Mesenchymal stem cell (in vitro differentiated cells and primary cell): ENCODE results near the gene CAMSAP2.

Source experiments
- DNase-seq: peaks from one replicate; pipeline ENCODE4 v3.0.0-alpha.2; 2013
- H2AFZ ChIP-seq: one replicate; pipeline ENCODE4 v1.6.1; 2013; ENCODE audit warnings: low read depth, mild to moderate bottlenecking, control low read depth, inconsistent platforms, low read length, moderate library complexity
- H2AK5ac ChIP-seq: 2 replicates; pipeline ENCODE4 v1.6.1; 2013; ENCODE audit warnings: low read length, moderate library complexity, mild to moderate bottlenecking, inconsistent platforms; ENCODE audit not compliant: severe bottlenecking
- H2BK120ac ChIP-seq: one replicate; pipeline ENCODE4 v1.6.1; 2013; ENCODE audit warnings: low read depth, mild to moderate bottlenecking, inconsistent platforms, low read length, moderate library complexity
- H2BK12ac ChIP-seq, 2 experiments: one replicate each; pipeline ENCODE4 v1.6.1; 2013; ENCODE audit warnings: inconsistent platforms in 2 of 2, low read length in 2 of 2, mild to moderate bottlenecking in 2 of 2, moderate library complexity in 2 of 2, control low read depth in 1 of 2
- H2BK15ac ChIP-seq: one replicate; pipeline ENCODE4 v1.6.1; 2013; ENCODE audit warnings: mild to moderate bottlenecking, low read depth, inconsistent platforms; ENCODE audit not compliant: poor library complexity, severe bottlenecking
- H2BK5ac ChIP-seq: 2 replicates; pipeline ENCODE4 v1.6.1; 2013; ENCODE audit warnings: low read depth, mild to moderate bottlenecking, low read length, control low read depth, inconsistent platforms; ENCODE audit not compliant: poor library complexity, severe bottlenecking
- H3K14ac ChIP-seq, 2 experiments: one replicate each; pipeline ENCODE4 v1.6.1; 2013; ENCODE audit warnings: inconsistent platforms in 2 of 2, low read length in 2 of 2, control low read depth in 1 of 2, mild to moderate bottlenecking in 1 of 2, moderate library complexity in 1 of 2
- H3K18ac ChIP-seq, 2 experiments: one replicate each; pipeline ENCODE4 v1.6.1; 2013; ENCODE audit warnings: inconsistent platforms in 2 of 2, low read length in 2 of 2, control low read depth in 1 of 2, low read depth in 1 of 2, mild to moderate bottlenecking in 1 of 2
- H3K23ac ChIP-seq, 2 experiments: one replicate each; pipeline ENCODE4 v1.6.1; 2013; ENCODE audit warnings: inconsistent platforms in 2 of 2, low read length in 2 of 2, mild to moderate bottlenecking in 2 of 2, moderate library complexity in 2 of 2, control low read depth in 1 of 2
- H3K27ac ChIP-seq: 2 replicates; pipeline ENCODE4 v1.5.1; 2013; ENCODE audit warnings: mild to moderate bottlenecking, moderate library complexity, low read length, control low read depth, inconsistent platforms; ENCODE audit not compliant: poor library complexity, severe bottlenecking
- H3K27me3 ChIP-seq, 2 experiments: 2 replicates each; pipeline versions ENCODE4 v1.6.1 to v1.7.0; 2013; ENCODE audit warnings: low read length in 2 of 2, mild to moderate bottlenecking in 2 of 2, moderate library complexity in 2 of 2, control low read depth in 1 of 2, inconsistent platforms in 1 of 2; ENCODE audit not compliant: control insufficient read depth in 1 of 2, insufficient read depth in 1 of 2
- H3K36me3 ChIP-seq, 2 experiments: 2 replicates each; pipeline versions ENCODE4 v1.6.1 to v1.7.0; 2013; ENCODE audit warnings: low read length in 2 of 2, control low read depth in 1 of 2, inconsistent platforms in 1 of 2, low read depth in 1 of 2, mild to moderate bottlenecking in 1 of 2; ENCODE audit not compliant: insufficient read depth in 2 of 2, control insufficient read depth in 1 of 2
- H3K4ac ChIP-seq, 2 experiments: one replicate each; pipeline ENCODE4 v1.6.1; 2013; ENCODE audit warnings: inconsistent platforms in 2 of 2, low read length in 2 of 2, mild to moderate bottlenecking in 2 of 2, moderate library complexity in 2 of 2, control low read depth in 1 of 2, low read depth in 1 of 2
- H3K4me1 ChIP-seq: 2 replicates; pipeline ENCODE4 v1.6.1; 2013; ENCODE audit warnings: low read depth, low read length, control low read depth; ENCODE audit not compliant: control insufficient read depth, insufficient read depth
- H3K4me2 ChIP-seq: 2 replicates; pipeline ENCODE4 v1.6.1; 2013; ENCODE audit warnings: low read length, mild to moderate bottlenecking, inconsistent platforms; ENCODE audit not compliant: poor library complexity, severe bottlenecking
- H3K4me3 ChIP-seq, 2 experiments: 2 replicates each; pipeline versions ENCODE4 v1.5.1 to v1.7.0; 2013; ENCODE audit warnings: low read length in 2 of 2, mild to moderate bottlenecking in 2 of 2, control low read depth in 1 of 2, low read depth in 1 of 2; ENCODE audit not compliant: insufficient read depth in 1 of 2
- H3K79me1 ChIP-seq: replicated peaks from 2 replicates; pipeline ENCODE4 v1.6.1; 2013; ENCODE audit warnings: mild to moderate bottlenecking, control low read depth, low read length, inconsistent platforms; ENCODE audit not compliant: poor library complexity, severe bottlenecking
- H3K9ac ChIP-seq: 2 replicates; pipeline ENCODE4 v1.7.0; 2013; ENCODE audit warnings: mild to moderate bottlenecking, low read length, moderate library complexity
- H3K9me3 ChIP-seq: 2 replicates; pipeline ENCODE4 v1.7.0; 2013; ENCODE audit warnings: mild to moderate bottlenecking, low read length; ENCODE audit not compliant: control insufficient read depth
- H4K8ac ChIP-seq: one replicate; pipeline ENCODE4 v1.6.1; 2013; ENCODE audit warnings: inconsistent platforms, mild to moderate bottlenecking, low read length, moderate library complexity
- H4K91ac ChIP-seq: one replicate; pipeline ENCODE4 v1.6.1; 2013; ENCODE audit warnings: mild to moderate bottlenecking, low read length, inconsistent platforms
- WGBS: methylation state at CpG from one replicate; pipeline ENCODE4 v1.1.7; 2013; ENCODE audit warnings: mixed read lengths; 5-methylcytosine and 5-hydroxymethylcytosine counted together

CAMSAP2 gene

GRCh38 chr1:200875416-200875815 lies 136.7 kb downstream of the CAMSAP2 start:
- WGBS: 94% methylated on average over 5 of the region's 5 CpGs

GRCh38 chr1:200877010-200877409 lies 138.3 kb downstream of the CAMSAP2 start:
- H2AK5ac ChIP-seq: no peak overlapping the region
- H3K18ac ChIP-seq: no peak overlapping the region
- H2BK15ac ChIP-seq: no peak overlapping the region
- no peaks in the 10 kb centered on the region for H3K9me3 ChIP-seq
- peaks cover 3% of the 10 kb centered on the region for H3K4me1 ChIP-seq
- 84% methylated on average over 3 of the region's 3 CpGs for WGBS
- peaks cover 3 to 71% of the 10 kb centered on the region in 2 experiments for H3K27me3 ChIP-seq
- H2BK5ac ChIP-seq: no peak overlapping the region
- H3K27ac ChIP-seq: no peak overlapping the region
- no peak overlapping the region for H2BK120ac ChIP-seq
- H2BK12ac ChIP-seq: no peak overlapping the region
- H3K36me3 ChIP-seq: peaks cover 0 to 8% of the 10 kb centered on the region in 2 experiments
- no peak for DNase-seq
- no peak overlapping the region for H3K14ac ChIP-seq
- no peak overlapping the region for H3K23ac ChIP-seq
- no peak overlapping the region for H3K9ac ChIP-seq
- no peak overlapping the region for H4K8ac ChIP-seq
- H2AFZ ChIP-seq: no peak overlapping the region
- H3K4ac ChIP-seq: no peak overlapping the region
- no peak overlapping the region for H3K4me2 ChIP-seq
- no peaks in the 10 kb centered on the region for H3K79me1 ChIP-seq
- no peak overlapping the region for H3K4me3 ChIP-seq
- no peak overlapping the region for H4K91ac ChIP-seq

More at GRCh38 chr1:200875416-200875815, 136.7 kb downstream of the CAMSAP2 start:
- Histone ChIP-seq H2BK15ac (no peak overlapping the region), H3K4me2 (no peak overlapping the region), H3K9ac (no peak overlapping the region), H2BK120ac (no peak overlapping the region), H3K27me3 (peaks cover 8 to 84% of the 10 kb centered on the region in 2 experiments), H4K8ac (no peak overlapping the region), H4K91ac (no peak overlapping the region), H3K4me1 (peaks cover 3% of the 10 kb centered on the region), H3K4ac (no peak overlapping the region), H2AK5ac (no peak overlapping the region), H2BK5ac (no peak overlapping the region), H3K18ac (no peak overlapping the region), H3K27ac (no peak overlapping the region), H2AFZ (no peak overlapping the region), H3K14ac (no peak overlapping the region), H3K4me3 (no peak overlapping the region), H2BK12ac (no peak overlapping the region), H3K79me1 (no peaks in the 10 kb centered on the region), H3K9me3 (no peaks in the 10 kb centered on the region), H3K36me3 (peaks cover 0 to 8% of the 10 kb centered on the region in 2 experiments), H3K23ac (no peak overlapping the region)
- DNase-seq: no peak

GRCh38 chr1:200877839-200878551 lies 139.3 kb downstream of the CAMSAP2 start:
- Histone ChIP-seq H4K91ac (no peak overlapping the region), H2AFZ (no peak overlapping the region), H3K27me3 (peaks cover 3 to 62% of the 10 kb centered on the region in 2 experiments), H3K4me2 (no peak overlapping the region), H3K4me3 (no peak overlapping the region), H3K79me1 (no peaks in the 10 kb centered on the region), H2AK5ac (no peak overlapping the region), H3K14ac (no peak overlapping the region), H2BK5ac (no peak overlapping the region), H3K9me3 (no peaks in the 10 kb centered on the region), H3K4ac (no peak overlapping the region), H2BK12ac (no peak overlapping the region), H3K4me1 (peaks cover 3% of the 10 kb centered on the region), H2BK15ac (no peak overlapping the region), H3K18ac (no peak overlapping the region), H2BK120ac (no peak overlapping the region), H3K23ac (no peak overlapping the region), H3K27ac (no peak overlapping the region), H3K9ac (no peak overlapping the region), H3K36me3 (peaks cover 0 to 6% of the 10 kb centered on the region in 2 experiments), H4K8ac (no peak overlapping the region)
- WGBS: 80% methylated on average over 4 of the region's 6 CpGs
- DNase-seq: no peak

GRCh38 chr1:200880212-200880611 lies 141.5 kb downstream of the CAMSAP2 start:
- Histone ChIP-seq H2AK5ac (no peak overlapping the region), H2BK120ac (no peak overlapping the region), H3K14ac (no peak overlapping the region), H3K27me3 (peaks cover 3 to 39% of the 10 kb centered on the region in 2 experiments), H4K8ac (no peak overlapping the region), H3K79me1 (no peaks in the 10 kb centered on the region), H3K9me3 (no peaks in the 10 kb centered on the region), H3K36me3 (no peaks in the 10 kb centered on the region), H3K9ac (no peak overlapping the region), H3K4me3 (no peak overlapping the region), H2BK15ac (no peak overlapping the region), H4K91ac (no peak overlapping the region), H3K27ac (no peak overlapping the region), H2BK12ac (no peak overlapping the region), H3K4ac (no peak overlapping the region), H3K18ac (no peak overlapping the region), H2AFZ (no peak overlapping the region), H3K23ac (no peak overlapping the region), H3K4me2 (no peak overlapping the region), H2BK5ac (no peak overlapping the region), H3K4me1 (peaks cover 2% of the 10 kb centered on the region)
- 72% methylated on average over 3 of the region's 3 CpGs for WGBS
- no peak for DNase-seq
